HG03378 (cell line): Measurements from ENCODE around the gene PRR30.

ENCODE experiments used
- ATAC-seq: cut with Tn5 transposase; IDR thresholded peaks from one replicate; pipeline ENCODE4 v1.9.1; 2021; ENCODE audit warnings: mild to moderate bottlenecking, moderate library complexity; ENCODE audit not compliant: unreplicated experiment

Gene PRR30

DNA sequence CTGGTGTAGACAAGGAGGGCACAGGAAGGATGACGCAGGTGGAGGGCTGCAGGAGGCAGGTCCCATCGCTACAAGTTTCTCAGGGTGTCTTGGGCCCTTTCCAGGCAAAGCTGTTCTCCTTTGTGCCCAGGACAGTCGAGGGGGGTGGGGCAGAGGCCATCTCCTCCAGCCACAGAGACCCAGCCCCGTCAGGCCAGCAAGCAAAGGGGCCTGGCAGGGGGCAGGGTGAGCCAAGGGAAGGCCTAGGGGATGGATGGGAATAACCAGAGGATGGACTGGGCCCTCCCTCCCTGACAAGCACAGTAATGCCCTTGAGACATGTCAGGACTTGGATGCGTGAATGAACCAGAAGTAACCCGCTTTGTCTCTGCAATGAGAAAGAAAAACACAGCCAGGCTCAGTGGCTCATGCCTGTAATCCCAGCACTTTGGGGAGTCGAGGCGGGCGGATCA, 15.9 kb upstream of the PRR30 start:
- no peak for ATAC-seq

DNA sequence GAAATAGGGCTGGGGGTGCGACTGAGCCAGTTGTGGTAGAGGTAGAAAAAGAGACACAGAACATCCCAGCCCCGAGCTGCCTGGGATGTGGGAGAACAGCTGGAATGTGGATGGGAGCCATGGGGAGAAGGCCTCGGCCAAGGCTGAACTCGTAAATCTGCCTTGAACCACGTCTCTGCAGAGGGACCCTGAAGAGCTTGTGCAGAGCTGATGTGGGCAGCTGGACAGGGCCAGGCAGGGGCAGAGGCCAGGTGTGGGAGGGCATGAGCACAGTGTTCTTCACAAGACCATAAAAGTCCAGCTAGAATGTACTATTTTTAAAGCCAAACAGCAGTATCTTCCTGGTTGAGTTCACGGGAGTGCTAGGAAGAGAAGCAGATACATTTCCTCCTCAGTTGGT, 15.3 kb upstream of the PRR30 start:
- no peak for ATAC-seq

DNA sequence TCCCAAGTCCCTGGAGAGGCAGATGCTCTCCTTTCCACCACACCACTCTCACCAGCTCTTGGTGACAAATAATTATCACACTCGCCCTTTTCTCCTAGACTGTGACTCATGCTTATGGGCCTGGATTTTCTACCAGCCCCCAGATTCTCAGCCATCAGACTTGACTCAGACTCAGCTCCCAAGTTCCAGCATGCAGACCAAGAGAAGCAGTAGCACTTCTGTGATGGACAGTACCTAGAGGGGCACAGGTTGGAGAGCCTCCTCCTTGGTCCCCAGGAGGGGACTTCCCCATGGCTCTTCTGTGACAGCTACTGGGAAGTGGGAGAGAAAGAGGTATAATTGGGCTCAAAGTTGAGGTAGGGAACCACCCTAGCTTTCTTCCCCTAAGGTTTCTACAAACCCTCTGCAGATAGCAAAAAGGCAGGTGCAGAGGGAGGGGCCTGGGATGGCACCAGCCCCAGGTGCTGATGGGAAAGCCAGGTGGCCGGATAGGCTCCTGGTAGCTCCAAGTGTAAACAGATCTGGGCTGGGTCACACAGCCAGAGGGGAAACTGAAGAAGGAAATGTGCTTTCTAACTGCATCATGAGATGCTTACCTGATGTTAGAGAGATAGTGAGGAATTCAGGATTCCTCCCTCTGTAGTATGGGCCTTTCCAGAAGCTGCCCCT, 13.7 kb upstream of the PRR30 start:
- ATAC-seq: no peak

DNA sequence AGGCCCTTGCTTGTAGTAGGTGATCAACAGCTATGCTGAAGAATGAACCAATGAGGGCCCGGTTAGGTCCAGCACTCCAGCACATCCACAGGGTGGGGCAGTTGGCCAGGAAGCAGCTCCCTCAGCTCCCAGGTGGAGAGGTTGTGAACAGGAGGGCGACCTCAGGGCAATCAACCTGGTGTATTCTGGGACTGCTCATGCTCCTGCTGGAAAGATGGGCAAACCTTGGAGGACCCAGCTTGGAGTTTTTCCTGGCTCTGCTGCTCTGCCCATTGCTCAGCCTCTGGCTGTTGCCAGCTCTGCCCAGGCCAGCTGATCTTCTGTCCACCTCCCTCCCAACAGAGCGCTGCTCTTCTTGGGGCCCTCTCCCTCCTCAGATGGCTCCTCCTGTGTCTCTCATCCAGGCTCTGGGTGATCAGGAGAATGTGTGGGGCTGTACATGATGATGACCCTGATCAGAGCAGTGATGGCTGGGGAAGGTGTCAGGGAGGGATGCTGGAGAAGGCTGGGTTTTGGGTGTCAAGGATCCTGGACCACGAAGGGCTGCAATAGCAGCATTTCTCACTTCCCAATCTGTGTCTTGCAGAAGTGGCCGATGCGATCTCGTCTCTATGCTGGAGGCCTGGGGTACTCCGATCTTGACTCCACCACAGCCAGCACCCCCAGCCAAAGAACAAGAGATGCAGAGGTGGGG, 13.0 kb upstream of the PRR30 start:
- no peak for ATAC-seq

DNA sequence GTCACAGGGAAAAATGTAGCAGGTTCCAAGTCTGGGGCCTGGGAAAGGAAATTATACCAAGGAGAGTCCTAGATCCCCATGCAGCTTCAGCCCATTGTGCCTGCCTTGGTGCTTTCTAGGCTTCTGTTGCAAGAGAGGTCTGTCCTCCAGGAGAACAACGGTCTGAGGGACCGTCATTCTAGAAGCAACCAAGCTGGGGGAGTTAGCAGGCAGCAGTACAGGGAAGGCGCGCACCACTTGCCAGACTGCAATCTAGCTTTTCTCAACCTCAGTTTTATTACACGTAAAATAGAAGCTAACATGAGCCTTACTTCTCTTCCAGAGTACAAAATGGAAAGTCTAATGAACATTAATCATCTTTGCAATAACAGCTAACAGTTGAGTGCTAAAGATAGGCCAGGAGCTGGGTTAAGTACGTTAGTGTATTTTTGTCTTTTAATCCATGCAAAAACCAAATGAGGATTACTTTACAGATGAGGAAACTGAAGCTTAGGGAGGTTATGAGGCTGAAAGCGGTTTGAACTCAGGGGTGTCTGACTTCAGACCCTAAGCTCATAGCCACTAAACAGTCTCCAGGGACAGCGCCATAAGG, 11.5 kb upstream of the PRR30 start:
- no peak for ATAC-seq

DNA sequence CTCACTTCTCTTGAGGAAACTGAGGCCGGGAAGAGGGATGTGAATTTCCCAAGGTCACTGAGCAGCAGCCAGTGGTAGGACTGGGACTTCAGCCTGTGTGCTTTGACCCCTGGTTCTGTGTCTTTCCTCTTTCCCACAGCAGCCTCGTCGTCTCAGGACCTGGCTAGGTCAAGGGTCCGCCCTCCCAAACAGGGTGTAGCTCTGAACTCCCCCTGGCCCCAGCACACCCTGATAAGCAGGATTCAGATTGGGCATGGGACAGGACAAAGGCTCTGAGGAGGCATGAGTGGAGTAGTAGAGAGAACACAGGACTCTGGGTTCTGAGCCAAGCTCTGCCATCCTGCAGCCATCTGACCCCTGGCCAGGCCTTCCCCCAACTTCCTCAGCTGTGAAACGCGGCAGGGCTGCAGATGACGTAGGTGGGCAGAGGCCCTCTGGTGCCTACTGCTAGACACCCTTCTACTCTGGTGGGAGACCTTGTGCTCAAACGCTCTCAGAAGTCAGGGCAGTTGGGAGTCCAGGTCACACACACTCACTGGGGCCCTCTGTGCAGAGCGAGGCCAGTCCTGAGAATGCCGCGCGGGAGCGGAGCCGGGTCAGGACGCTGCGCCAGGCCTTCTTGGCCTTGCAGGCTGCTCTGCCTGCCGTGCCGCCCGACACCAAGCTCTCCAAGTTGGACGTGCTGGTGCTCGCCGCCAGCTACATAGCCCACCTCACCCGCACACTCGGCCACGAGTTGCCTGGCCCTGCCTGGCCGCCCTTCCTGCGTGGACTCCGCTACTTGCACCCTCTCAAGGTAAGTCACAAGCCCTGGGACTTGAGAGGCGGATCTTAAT, 10.6 kb upstream of the PRR30 start:
- ATAC-seq: no peak

DNA sequence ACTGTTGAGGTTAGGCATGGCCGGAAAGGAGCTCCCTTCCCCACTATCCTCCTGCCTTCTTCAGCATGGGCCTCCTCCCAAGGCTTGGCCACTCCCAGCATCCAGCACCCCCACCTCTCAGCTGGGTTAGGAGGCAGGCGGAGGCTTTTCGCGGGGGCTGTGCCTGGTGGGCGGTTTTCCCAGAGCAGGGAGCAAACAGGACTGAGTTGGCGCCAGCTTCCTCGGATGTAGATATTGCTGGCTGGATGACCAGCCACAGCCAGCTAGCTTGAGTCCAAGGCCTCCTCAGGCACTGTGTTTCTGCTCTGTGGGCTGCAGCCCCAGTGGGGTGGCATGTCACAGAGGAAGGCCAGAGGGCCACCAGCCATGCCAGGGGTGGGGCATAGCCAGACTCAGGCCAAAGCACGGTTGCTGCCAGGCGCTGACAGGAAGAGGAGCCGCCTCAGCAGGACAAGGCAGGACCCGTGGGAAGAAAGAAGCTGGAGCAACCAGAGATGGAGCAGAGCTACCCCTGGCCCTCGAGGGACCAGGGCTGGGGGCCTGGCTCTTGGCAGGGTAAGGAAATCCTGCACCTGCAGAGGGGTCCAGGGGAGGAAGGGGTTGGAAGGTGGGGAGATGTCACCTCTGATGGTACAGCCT, 9.7 kb upstream of the PRR30 start, which contains the start of gene TCF23:
Gene TCF23, plus strand, starts transcription at position 204 of the 639 bp plus-strand sequence. Its CDS starts 130 bp downstream, at position 334.
- no peak for ATAC-seq

DNA sequence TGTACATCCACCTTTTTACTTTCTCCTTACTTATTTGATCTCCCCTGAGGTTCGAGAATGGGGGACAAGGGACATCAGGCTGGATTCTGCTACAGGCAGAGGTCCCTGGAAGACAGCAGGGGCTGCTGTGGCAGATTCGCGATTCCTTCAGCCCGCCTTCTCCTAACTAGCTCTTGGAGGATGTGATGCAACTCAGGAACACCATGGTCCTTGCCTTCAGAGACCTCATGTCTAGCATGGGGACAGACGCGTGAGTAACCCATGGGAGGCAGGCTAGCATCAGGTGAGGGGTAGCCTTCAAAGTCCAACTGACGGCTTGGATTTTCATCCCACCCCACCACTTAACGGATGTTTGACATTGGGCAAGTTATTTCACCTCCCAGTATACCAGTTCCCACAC, 8.7 kb upstream of the PRR30 start:
- no peak for ATAC-seq

DNA sequence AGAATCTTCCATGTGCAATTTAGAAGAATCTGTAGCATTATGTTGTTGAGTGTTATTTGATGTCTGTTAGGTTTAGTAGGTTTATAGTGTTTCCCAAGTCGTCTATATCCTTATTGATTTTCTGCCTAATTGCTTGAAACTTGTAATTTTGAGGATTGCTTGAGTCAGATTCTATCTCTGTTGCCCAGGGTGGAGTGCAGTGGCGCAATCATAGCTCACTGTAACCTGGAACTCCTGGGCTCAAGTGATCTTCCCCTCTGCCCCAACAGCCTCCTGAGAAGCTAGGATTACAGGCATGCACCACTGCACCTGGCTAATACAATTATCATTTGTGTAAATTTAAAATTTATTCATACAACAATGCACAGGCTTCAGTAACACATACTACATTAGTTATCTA, 6.5 kb upstream of the PRR30 start:
- no peak for ATAC-seq

DNA sequence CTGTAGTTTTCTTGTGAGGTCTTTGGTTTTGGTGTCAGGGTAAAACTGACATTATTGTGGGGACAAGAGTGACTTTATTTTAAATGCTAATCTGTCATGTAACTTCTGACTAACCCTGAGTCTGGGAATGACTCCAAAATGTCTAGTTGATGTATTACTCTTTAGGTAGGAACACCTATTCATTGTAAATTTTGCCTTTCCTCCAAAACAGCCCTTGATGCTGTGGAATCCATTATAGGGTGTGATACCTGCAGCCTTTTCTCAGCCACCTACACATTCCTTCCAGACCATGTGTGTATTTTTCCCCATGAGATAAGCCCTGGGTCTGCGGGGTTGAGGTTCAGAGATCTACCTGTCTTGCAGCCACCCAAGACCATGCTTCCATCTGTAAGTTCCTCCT, 4.1 kb upstream of the PRR30 start:
- ATAC-seq: no peak

DNA sequence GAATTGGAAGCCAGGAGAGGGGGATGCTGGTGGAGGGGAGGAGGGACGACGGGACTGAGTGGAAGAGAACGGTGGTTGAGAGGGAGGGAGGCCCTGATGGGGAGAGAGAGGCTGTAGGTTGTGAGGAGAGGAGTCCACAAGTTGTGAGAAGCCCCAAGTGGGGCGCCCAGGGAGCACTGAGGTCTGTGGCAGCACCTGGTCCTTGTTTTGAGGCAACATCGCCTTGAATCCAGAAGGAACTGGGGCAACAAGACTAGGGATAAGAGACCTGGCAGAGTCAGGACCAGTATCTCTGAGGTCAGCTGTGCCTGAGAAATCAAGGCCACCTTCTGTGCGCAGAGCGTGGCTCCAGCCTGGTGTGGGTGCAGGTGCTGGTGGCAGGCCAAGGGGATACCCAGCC, 1.1 kb downstream of the PRR30 start:
- no peak for ATAC-seq

DNA sequence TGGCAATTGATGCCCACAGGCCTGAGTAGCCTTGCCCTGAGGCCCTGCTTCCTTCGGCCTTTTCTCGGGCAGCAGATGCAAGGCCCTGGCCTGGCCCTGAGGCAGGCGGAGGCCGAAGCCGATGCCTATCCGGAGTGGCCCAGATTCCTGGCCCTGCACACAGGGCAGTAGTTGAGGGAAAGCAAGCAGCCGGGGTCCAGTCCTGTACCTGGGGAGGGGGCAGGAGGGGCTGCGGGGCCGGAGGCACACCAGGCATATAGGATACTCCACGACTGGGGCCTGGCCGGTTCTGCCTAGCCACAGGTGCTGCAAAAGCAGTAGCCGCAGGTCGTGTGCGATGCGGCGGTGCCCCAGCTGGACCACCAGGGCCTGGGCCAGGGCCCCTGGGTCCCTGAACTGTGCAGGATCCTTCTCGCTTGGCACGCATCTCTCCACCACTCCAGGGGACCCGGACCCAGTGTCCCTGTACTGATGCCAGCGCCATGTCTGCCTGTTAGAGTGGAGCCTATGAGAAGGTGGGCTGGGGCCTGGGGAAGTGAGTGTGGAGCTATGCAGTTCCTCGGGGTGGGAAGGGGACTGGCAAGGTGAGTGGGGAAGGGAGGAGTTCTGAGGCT, 1.8 kb downstream of the PRR30 start:
- ATAC-seq: no peak

DNA sequence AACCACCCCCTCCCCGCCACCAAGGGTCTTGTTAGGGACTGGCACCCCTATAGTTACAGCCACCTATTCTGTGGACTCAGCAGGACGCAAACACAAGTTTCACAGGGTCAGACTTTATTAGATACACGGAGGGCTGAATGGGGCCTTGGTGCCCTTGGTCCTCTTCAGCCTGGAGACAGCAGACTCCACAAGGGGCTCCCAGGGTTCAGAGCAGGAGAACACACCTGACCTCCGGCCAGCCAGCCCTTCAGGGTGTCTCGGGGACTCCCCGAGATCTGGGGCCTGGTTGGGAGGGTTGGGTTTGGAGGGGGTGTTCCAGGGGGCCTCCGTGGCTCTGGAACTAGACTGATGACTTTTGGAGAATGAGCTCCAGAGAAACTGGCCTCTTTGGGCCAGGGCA, 2.5 kb downstream of the PRR30 start:
- ATAC-seq: no peak

DNA sequence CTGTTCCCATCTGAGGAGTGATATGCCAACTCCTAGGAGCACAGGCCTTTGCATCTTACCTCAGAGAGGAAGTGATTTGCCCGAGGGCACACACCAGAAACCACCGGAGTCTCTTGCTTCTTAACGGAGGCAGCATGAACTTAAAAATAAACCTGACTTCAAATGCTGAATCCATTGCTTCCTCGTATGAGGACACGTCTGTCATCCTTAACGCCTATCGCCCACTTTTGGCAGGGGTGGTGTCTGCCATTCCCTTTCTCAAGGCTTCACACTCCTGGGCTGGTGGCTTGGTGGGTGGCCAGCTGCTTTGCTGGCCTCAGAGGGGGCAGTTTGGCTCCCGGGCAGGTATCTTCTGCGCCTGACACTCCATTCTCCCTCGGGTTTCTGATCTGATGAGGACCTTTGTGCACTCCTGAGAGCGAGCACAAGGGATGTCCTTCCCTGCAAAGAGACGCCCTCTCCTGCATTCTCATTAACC, 3.7 kb downstream of the PRR30 start:
- ATAC-seq: no peak

DNA sequence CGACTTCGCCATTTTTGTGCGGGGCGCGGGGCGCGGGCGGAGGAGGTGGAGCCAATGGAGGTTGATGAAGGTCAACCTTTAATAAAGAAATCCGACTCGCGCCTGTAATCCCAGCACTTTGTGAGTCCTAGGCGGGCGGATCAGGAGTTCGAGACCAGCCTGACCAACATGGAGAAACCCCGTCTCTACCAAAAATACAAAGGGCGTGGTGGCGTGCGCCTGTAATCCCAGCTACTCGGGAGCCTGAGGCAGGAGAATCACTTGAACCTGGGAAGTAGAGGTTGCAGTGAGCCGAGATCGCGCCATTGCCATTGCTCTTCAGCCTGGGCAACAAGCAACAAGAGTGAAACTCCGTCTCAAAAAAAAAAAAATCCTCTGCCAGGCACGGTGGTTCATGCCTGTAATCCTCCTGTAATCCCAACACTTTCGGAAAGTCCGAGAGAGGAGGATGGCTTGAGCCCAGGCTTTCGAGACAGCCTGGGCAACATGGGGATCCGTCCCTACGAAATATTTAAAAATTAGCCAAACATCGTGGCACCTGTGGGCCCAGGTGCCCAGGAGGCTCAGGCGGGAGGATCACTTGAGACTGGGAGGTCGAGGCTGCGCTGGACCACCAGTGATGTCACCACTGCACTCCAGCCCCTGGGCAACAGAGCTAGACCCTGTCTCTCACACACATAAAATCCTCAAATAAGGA, 4.3 kb downstream of the PRR30 start:
- no peak for ATAC-seq

DNA sequence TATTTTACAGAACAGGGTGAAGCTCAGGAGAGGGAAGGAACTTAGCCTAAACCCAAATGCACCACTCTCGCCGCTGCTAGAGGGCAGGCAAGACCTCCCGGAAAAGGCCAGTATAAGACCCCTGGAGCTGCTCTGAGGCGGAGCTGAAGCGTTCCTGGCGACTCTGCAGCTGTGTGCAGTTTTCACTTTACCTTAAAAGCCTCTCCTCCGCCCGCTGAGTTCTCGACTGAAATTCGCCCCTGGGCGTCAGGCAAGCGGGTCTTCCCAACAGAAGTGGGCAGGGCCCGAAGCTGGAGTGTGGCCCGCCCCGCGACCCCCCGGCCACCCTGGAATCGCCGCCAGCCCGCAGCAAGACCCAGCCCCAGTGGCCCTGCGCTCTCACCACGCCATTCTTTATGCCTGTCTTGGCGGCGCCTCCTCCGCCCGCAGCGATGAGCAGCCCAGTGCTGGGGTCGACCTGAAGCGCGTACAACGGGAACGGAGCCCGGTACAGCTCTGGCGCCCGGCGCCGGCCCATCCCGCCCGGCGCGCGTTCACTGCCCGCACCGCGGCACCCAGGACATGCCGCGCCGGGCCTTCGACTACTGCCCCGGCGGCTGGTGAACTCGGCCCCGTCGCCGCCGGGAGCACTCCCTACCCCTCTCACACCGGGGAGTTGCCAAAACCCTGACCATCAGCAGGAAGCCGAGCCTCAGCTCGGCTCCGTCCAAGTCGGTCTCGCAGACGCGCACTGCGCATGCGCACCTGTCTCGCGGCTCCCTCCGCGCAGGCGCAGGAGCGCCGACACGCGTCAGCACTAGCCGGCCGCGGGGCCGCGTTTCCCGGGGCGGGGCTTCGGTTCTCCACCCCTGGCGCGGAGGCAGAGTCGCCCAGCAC, 5.1 kb downstream of the PRR30 start, which contains the start of gene PREB:
Gene PREB, minus strand, starts transcription at position 732 of the 876 bp plus-strand sequence. Its CDS starts 215 bp downstream, at position 517.
- ATAC-seq: peak; percentile 71

DNA sequence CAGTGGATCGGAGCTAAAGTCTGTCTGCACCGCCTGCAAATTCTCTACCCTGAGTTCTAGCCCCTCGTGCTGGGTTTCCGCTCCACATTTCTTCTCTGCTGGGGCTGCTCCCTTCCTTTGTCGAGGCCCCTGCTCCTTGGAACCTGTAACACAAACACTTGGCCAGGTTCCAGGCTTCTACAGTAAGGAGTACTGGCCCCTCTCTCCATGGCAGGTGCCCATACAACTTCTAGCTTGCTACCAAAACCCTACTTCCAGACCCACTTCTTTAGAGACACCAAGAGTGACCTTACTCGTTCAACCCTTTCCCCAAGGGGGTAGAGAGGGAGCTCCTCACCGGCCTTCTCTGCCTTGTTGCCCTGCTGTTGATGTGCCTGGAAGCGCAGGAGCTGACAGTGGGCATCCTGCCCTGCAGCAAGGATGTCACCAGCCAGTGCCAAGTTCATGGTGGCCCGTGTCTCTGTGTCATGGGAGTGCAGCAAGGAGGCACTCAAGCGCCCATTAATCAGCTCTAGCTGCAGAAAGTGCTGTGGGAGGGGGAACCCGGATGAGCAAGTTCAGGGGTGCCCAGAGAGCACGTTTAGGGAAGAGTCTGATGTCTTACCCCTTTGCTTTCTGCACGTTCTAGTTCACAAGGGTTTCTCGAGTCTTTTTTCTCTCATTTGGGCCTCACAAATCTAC, 5.9 kb downstream of the PRR30 start:
- ATAC-seq: no peak

DNA sequence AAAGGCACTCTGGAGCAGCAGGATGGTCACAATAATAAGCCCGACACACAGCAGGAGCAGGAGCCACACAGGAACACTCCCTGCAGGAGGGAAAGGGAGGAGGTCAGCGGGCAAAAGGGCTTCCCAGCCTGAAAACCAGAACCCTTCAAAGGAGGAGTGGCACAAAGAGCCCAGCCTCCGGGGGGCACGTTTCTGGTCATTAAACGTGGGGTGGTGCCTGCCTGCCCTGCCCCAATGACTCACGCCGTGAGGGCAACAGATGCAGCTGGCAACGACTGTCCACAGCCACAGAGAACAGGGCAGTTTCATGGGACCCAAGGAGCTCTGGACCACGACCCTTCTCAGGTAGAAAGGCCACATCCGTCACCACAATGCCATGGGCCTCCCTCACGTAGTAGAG, 7.8 kb downstream of the PRR30 start:
- ATAC-seq: no peak
